Left renal pelvis (tissue), 4 donors: ENCODE measurements around the gene MYOCD. TPM values are rescaled to one million over a fixed set of nuclear protein-coding genes. Genes with fewer than 3 reads are reported as not detected.

Experiments used
- DNase-seq, 4 donors: peaks; one replicate each; pipeline ENCODE4 v3.0.0-alpha.2; 2013; ENCODE audit warnings: low read depth in 4 of 4, low spot score in 3 of 4
- polyA plus RNA-seq, 4 donors: library from polyadenylated mRNA; unstranded; fragments of 120-200 nt; gene quantifications; one replicate each; pipeline ENCODE4 v1.2.1, GENCODE V29; 2013; ENCODE audit not compliant: insufficient read length in 4 of 4

MYOCD gene
- polyA plus RNA-seq, 4 donors: 5.1 to 25.6 (median 6.1) TPM

- DNase-seq: no peak
These were observed 79.1 kb downstream of the MYOCD start for GRCh38 chr17:12744786-12745185.

- DNase-seq: no peak
These were observed 79.8 kb downstream of the MYOCD start for GRCh38 chr17:12745486-12745885.

GRCh38 chr17:12756786-12757185, 91.1 kb downstream of the MYOCD start:
- no peak for DNase-seq

- no peak for DNase-seq
These were observed 93.4 kb downstream of the MYOCD start for GRCh38 chr17:12759090-12759489.

GRCh38 chr17:12765548-12765947, 99.9 kb downstream of the MYOCD start:
- DNase-seq: no peak

- DNase-seq: no peak
These were observed 102.6 kb downstream of the MYOCD start for GRCh38 chr17:12768255-12768654.

GRCh38 chr17:12769981-12770380, 104.3 kb downstream of the MYOCD start:
- DNase-seq: no peak

GRCh38 chr17:12773153-12773552, 107.5 kb downstream of the MYOCD start:
- no peak for DNase-seq

- DNase-seq: peak in 1 of 4 donors; percentile 38
These were observed 123.4 kb downstream of the MYOCD start for GRCh38 chr17:12789075-12789480.

- peak; percentile 19 to 51 (median 46) for DNase-seq
These were observed 124.0 kb downstream of the MYOCD start, which contains the start of gene ARHGAP44 for GRCh38 chr17:12789481-12790248. Gene ARHGAP44 (plus strand): TSS chr17:12789498. CDS start chr17:12789839, 341 bp downstream.

GRCh38 chr17:12790249-12791106, 124.8 kb downstream of the MYOCD start:
- no peak for DNase-seq

GRCh38 chr17:12794919-12795532, 129.3 kb downstream of the MYOCD start:
- no peak for DNase-seq

GRCh38 chr17:12800855-12801365, 135.2 kb downstream of the MYOCD start:
- DNase-seq: no peak

GRCh38 chr17:12806630-12807029, 140.9 kb downstream of the MYOCD start:
- no peak for DNase-seq

- no peak for DNase-seq
These were observed 143.0 kb downstream of the MYOCD start for GRCh38 chr17:12808723-12809122.

- no peak for DNase-seq
These were observed 147.2 kb downstream of the MYOCD start for GRCh38 chr17:12812877-12813276.

GRCh38 chr17:12813664-12814063, 148.0 kb downstream of the MYOCD start:
- no peak for DNase-seq

GRCh38 chr17:12814718-12815117, 149.0 kb downstream of the MYOCD start:
- no peak for DNase-seq

GRCh38 chr17:12815642-12816141, 150.0 kb downstream of the MYOCD start:
- no peak for DNase-seq
